ENCODE results near the gene AP4B1. TPM values are rescaled to one million over a fixed set of nuclear protein-coding genes. Genes with fewer than 3 reads are reported as not detected.

AP4B1 gene
- total RNA-seq, 1 donor from 2014 or later = 31.1 TPM

DNA sequence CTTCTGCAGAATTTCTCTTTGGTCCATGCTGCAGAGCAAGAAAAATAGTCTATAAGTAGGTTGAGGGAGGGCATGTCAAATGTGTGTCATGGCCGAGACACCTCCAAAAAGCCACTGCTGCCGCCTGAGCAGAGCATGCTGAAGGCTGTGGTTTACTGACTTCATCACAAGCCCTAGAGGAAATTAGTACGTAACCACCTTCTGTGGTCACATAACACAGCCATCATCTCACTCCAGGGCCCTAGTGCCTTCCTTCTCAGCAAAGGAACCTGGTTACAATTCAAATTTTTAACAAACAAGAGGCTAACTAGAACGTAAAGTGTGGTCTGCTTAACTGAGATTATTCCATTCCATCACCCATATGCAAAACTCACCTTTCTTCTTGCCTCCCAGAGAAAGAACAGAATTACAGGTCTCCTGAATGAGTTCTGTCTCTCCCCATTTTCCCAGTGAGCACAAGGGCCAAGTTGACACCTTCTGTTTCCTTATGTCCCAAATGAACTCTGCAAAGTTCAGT, 32.9 kb downstream of the AP4B1 start, which contains the start of gene PTPN22:
Gene PTPN22, minus strand, starts transcription at position 116 of the 517 bp plus-strand sequence.
- H3K4me3 Mint-ChIP-seq (ENCODE audit: unreplicated experiment) = no peak within 1 kb of the TSS
- H3K27ac Mint-ChIP-seq (ENCODE audit: unreplicated experiment) = no peak within 1 kb of the TSS
- no peaks in the 10 kb centered on the region for H3K36me3 Mint-ChIP-seq (ENCODE audit: unreplicated experiment)
- no peak for TF ChIP-seq CTCF (IDR thresholded peaks at IDR 0.05; ENCODE audit: partially characterized antibody, unreplicated experiment)
- H3K9me3 Mint-ChIP-seq (ENCODE audit: unreplicated experiment) = no peaks in the 10 kb centered on the region
- no peaks in the 10 kb centered on the region for H3K4me1 Mint-ChIP-seq (ENCODE audit: low read depth, unreplicated experiment)
- H3K27me3 Mint-ChIP-seq (ENCODE audit: unreplicated experiment) = no peaks in the 10 kb centered on the region
- no peak for DNase-seq

DNA sequence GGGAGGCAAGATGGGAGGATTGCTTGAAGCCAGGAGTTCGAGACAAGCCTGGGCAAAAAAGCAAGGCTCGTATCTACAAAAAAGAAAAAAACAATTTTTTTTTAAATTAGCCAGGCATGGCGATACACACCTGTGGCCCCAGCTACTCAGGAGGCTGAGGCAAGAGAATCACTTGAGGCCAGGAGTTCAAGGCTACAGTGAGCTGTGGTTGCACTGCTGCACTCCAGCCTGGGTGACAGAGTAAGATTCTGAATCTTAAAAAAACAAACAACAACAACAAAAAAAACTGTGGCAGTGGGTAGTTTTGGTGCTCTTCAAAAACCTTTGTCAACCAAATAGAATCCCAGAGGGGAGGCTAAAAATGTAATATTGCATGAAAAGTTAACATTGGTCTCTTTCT, 33.8 kb downstream of the AP4B1 start:
- TF ChIP-seq CTCF (IDR thresholded peaks at IDR 0.05; ENCODE audit: partially characterized antibody, unreplicated experiment) = no peak
- no peak overlapping the region for H3K27ac Mint-ChIP-seq (ENCODE audit: unreplicated experiment)
- no peak overlapping the region for H3K4me3 Mint-ChIP-seq (ENCODE audit: unreplicated experiment)
- no peaks in the 10 kb centered on the region for H3K9me3 Mint-ChIP-seq (ENCODE audit: unreplicated experiment)
- no peaks in the 10 kb centered on the region for H3K27me3 Mint-ChIP-seq (ENCODE audit: unreplicated experiment)
- no peak for DNase-seq
- no peaks in the 10 kb centered on the region for H3K4me1 Mint-ChIP-seq (ENCODE audit: low read depth, unreplicated experiment)
- no peaks in the 10 kb centered on the region for H3K36me3 Mint-ChIP-seq (ENCODE audit: unreplicated experiment)

- no peak overlapping the region for H3K27ac Mint-ChIP-seq (ENCODE audit: unreplicated experiment)
- H3K9me3 Mint-ChIP-seq (ENCODE audit: unreplicated experiment) = no peaks in the 10 kb centered on the region
- no peak overlapping the region for H3K4me3 Mint-ChIP-seq (ENCODE audit: unreplicated experiment)
- TF ChIP-seq CTCF (IDR thresholded peaks at IDR 0.05; ENCODE audit: partially characterized antibody, unreplicated experiment) = no peak
- no peaks in the 10 kb centered on the region for H3K4me1 Mint-ChIP-seq (ENCODE audit: low read depth, unreplicated experiment)
- no peaks in the 10 kb centered on the region for H3K27me3 Mint-ChIP-seq (ENCODE audit: unreplicated experiment)
- no peak for DNase-seq
- no peaks in the 10 kb centered on the region for H3K36me3 Mint-ChIP-seq (ENCODE audit: unreplicated experiment)
These were observed 36.1 kb downstream of the AP4B1 start for GRCh38 chr1:113868387-113869083.

DNA sequence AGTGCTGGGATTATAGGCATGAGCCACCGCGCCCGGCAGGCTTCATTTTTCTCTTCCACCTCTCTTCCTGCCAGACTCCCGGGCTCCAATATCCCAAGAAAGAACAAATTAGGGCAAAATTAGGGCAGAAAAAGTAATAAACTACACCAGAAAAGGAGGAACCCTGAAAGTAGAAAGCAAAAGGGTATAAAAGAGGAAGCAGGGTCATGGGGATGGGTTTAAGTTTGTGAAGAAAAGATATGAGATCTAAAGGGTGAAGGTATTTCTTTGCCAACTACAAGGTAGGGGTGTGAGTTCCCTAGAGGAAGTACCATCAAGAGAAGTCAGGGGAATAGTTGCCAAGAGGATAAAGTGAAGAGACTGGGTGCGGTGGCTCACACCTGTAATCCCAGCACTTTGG, 43.0 kb downstream of the AP4B1 start:
- no peaks in the 10 kb centered on the region for H3K9me3 Mint-ChIP-seq (ENCODE audit: unreplicated experiment)
- TF ChIP-seq CTCF (IDR thresholded peaks at IDR 0.05; ENCODE audit: partially characterized antibody, unreplicated experiment) = no peak
- no peak overlapping the region for H3K4me3 Mint-ChIP-seq (ENCODE audit: unreplicated experiment)
- no peak for DNase-seq
- H3K27ac Mint-ChIP-seq (ENCODE audit: unreplicated experiment) = no peak overlapping the region
- no peaks in the 10 kb centered on the region for H3K36me3 Mint-ChIP-seq (ENCODE audit: unreplicated experiment)
- no peaks in the 10 kb centered on the region for H3K4me1 Mint-ChIP-seq (ENCODE audit: low read depth, unreplicated experiment)
- peaks cover 4% of the 10 kb centered on the region for H3K27me3 Mint-ChIP-seq (ENCODE audit: unreplicated experiment)

DNA sequence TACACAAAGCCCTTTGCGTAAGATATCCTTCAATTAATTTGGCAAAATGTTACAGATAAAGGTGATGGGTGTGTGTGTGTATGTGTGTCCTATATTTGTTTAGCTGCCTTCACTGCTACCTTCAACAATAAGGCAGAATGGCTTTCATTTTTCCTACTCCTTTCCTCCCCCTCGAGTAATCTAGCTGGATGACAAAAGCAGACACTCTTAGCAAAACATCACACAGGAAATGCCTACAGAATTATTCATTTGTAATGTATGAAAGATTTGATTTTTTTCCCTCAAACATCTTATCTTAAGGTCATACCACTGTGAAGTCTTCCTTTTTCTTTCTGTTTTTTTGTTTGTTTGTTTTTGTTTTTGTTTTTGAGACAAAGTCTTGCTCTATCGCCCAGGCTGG, 43.7 kb downstream of the AP4B1 start:
- peaks cover 7% of the 10 kb centered on the region for H3K27me3 Mint-ChIP-seq (ENCODE audit: unreplicated experiment)
- no peak for DNase-seq
- H3K4me3 Mint-ChIP-seq (ENCODE audit: unreplicated experiment) = no peak overlapping the region
- no peaks in the 10 kb centered on the region for H3K9me3 Mint-ChIP-seq (ENCODE audit: unreplicated experiment)
- no peaks in the 10 kb centered on the region for H3K36me3 Mint-ChIP-seq (ENCODE audit: unreplicated experiment)
- TF ChIP-seq CTCF (IDR thresholded peaks at IDR 0.05; ENCODE audit: partially characterized antibody, unreplicated experiment) = no peak
- H3K4me1 Mint-ChIP-seq (ENCODE audit: low read depth, unreplicated experiment) = no peaks in the 10 kb centered on the region
- H3K27ac Mint-ChIP-seq (ENCODE audit: unreplicated experiment) = no peak overlapping the region
